HCT116 (cell line): ENCODE data around the gene H6PD. TPM values are rescaled to one million over a fixed set of nuclear protein-coding genes. Genes with fewer than 3 reads are reported as not detected.

Source experiments
- ATAC-seq: fragments of 200-7000 bp; cut with Tn5 transposase; 2 replicates; pipeline ENCODE4 v1.9.1; 2020; ENCODE audit warnings: mild to moderate bottlenecking, moderate library complexity
- BruUV-seq: library from RNA; stranded (reverse); fragments of 400-500 nt; replicated peaks from 2 replicates; lab custom pipeline; 2021; lab: Mats Ljungman, UMichigan
- CTCF ChIA-PET: fragments of 300-600 bp; sonication (Branson Sonifier 250); formaldehyde crosslinking; loops from one replicate; lab custom pipeline; 2021; ENCODE audit warnings: antibody characterized with exemption; lab: Charles Lee
- POLR2A ChIA-PET: fragments of 300-600, 350-600 bp; sonication (Branson Sonifier 250); formaldehyde crosslinking; loops from one replicate; lab custom pipeline; 2021; ENCODE audit warnings: antibody characterized with exemption; lab: Charles Lee
- RAD21 ChIA-PET, 2 experiments: fragments of 300-600 bp; sonication (Branson Sonifier 250); formaldehyde crosslinking; loops; one replicate each; lab custom pipeline; 2023; ENCODE audit warnings: low total read pairs in 2 of 2; ENCODE audit not compliant: uncharacterized antibody in 2 of 2, unreplicated experiment in 2 of 2, low non-redundant PET in 1 of 2; lab: Charles Lee
- DNase-seq: peaks from one replicate; pipeline ENCODE4 v3.0.0-alpha.2; 2010; ENCODE audit warnings: low read depth, low spot score
- H2AFZ ChIP-seq: fragments of 200-600 bp; shearing (Covaris generic), sonication (generic); 2 replicates; pipeline ENCODE4 v1.6.1; 2017; ENCODE audit warnings: low read depth, mixed run types, mixed read lengths, antibody characterized with exemption, low read length; ENCODE audit not compliant: poor library complexity, severe bottlenecking
- H3K27ac ChIP-seq: 2 replicates; pipeline ENCODE4 v1.5.1; 2012; ENCODE audit warnings: low read depth, low read length
- H3K27me3 ChIP-seq: fragments of 200-600 bp; sonication (generic); 2 replicates; pipeline ENCODE4 v1.6.1; 2016; ENCODE audit warnings: mixed run types, low read length, mixed read lengths; ENCODE audit not compliant: insufficient read depth
- H3K36me3 ChIP-seq, 2 experiments: fragments of 200-500 bp in 1 of 2; fragments of 200-600 bp in 1 of 2; sonication (Bioruptor generic) in 1 of 2; sonication (generic) in 1 of 2; 2 replicates each; pipeline versions ENCODE4 v1.5.1 to v1.6.1; 2014 to 2016; ENCODE audit warnings: low read length in 2 of 2, inconsistent platforms in 1 of 2, mixed read lengths in 1 of 2, mixed run types in 1 of 2; ENCODE audit not compliant: insufficient read depth in 2 of 2, control insufficient read depth in 1 of 2
- H3K4me1 ChIP-seq, 2 experiments: fragments of 200-600 bp in 1 of 2; sonication (generic) in 1 of 2; 2 replicates each; pipeline versions ENCODE4 v1.5.1 to v1.6.1; 2012 to 2017; ENCODE audit warnings: low read length in 2 of 2, inconsistent platforms in 1 of 2, mild to moderate bottlenecking in 1 of 2, mixed read lengths in 1 of 2, mixed run types in 1 of 2, moderate library complexity in 1 of 2; ENCODE audit not compliant: insufficient read depth in 2 of 2, control insufficient read depth in 1 of 2
- H3K4me2 ChIP-seq: fragments of 200-600 bp; sonication (generic); 2 replicates; pipeline ENCODE4 v1.6.1; 2017; ENCODE audit warnings: mixed run types, low read length, mixed read lengths
- H3K4me3 ChIP-seq, 2 experiments: fragments of 200-600 bp in 1 of 2; sonication (generic) in 1 of 2; replicated peaks in 1 of 2; 2 replicates each; pipeline ENCODE4 v1.5.1; 2011 to 2016; ENCODE audit warnings: low read length in 2 of 2, control low read depth in 1 of 2, low read depth in 1 of 2, mild to moderate bottlenecking in 1 of 2, mixed read lengths in 1 of 2, mixed run types in 1 of 2
- H3K79me2 ChIP-seq: fragments of 200-600 bp; sonication (generic); 2 replicates; pipeline ENCODE4 v1.6.1; 2017; ENCODE audit warnings: mild to moderate bottlenecking, mixed run types, low read length, moderate library complexity, mixed read lengths; ENCODE audit not compliant: insufficient read depth
- H3K9ac ChIP-seq: fragments of 200-600 bp; sonication (generic); 2 replicates; pipeline ENCODE4 v1.6.1; 2016; ENCODE audit warnings: low read length, mixed read lengths
- H3K9me2 ChIP-seq: fragments of 200-600 bp; sonication (generic), shearing (Covaris generic); 2 replicates; pipeline ENCODE4 v1.6.1; 2017; ENCODE audit warnings: mixed run types, mild to moderate bottlenecking, moderate library complexity; ENCODE audit not compliant: insufficient read depth
- H3K9me3 ChIP-seq, 2 experiments: fragments of 200-500 bp in 1 of 2; fragments of 200-600 bp in 1 of 2; sonication (Bioruptor generic) in 1 of 2; sonication (generic) in 1 of 2; 2 replicates each; pipeline ENCODE4 v1.6.1; 2014 to 2017; ENCODE audit warnings: low read length in 2 of 2, mixed read lengths in 2 of 2, inconsistent platforms in 1 of 2, low read depth in 1 of 2, mild to moderate bottlenecking in 1 of 2, mixed run types in 1 of 2, moderate library complexity in 1 of 2; ENCODE audit not compliant: control insufficient read depth in 1 of 2, insufficient read depth in 1 of 2
- H4K20me1 ChIP-seq: fragments of 200-600 bp; sonication (generic), shearing (Covaris generic); 2 replicates; pipeline ENCODE4 v1.6.1; 2017; ENCODE audit warnings: mixed run types, mild to moderate bottlenecking, moderate library complexity; ENCODE audit not compliant: insufficient read depth
- EZH2 ChIP-seq: fragments of 200-600 bp; sonication (generic); IDR thresholded peaks from 2 replicates; pipeline ENCODE4 v1.6.1; 2017; ENCODE audit warnings: antibody characterized with exemption, mixed run types
- EZH2phosphoT487 ChIP-seq: fragments of 200-600 bp; IDR thresholded peaks from 2 replicates; pipeline ENCODE4 v1.6.1; 2018; ENCODE audit warnings: antibody characterized with exemption, borderline replicate concordance
- FOSL1 ChIP-seq: IDR thresholded peaks from 2 replicates; pipeline ENCODE4 v1.6.1; 2012; ENCODE audit warnings: low read depth
- POLR2A ChIP-seq: IDR thresholded peaks from 2 replicates; pipeline ENCODE4 v1.7.0; 2011; ENCODE audit warnings: borderline replicate concordance; ENCODE audit not compliant: insufficient read depth, insufficient read length; ENCODE audit errors: extremely low read depth
- SRF ChIP-seq: IDR thresholded peaks from 2 replicates; pipeline ENCODE4 v1.6.1; 2012; ENCODE audit warnings: low read depth
- intact Hi-C: fragments of 100-400 bp; cut with micrococcal nuclease; formaldehyde crosslinking; loops from 2 replicates; pipeline ENCODE4 v1.10.0; 2022
- total RNA-seq: library from RNA; stranded (reverse); gene quantifications from one replicate; pipeline ENCODE4 v1.2.1, GENCODE V29; 2021; ENCODE audit not compliant: unreplicated experiment
- TF ChIP-seq, protein P1 (sequence below), 3 experiments: fragments of 200-600 bp in 1 of 3; sonication (generic) in 1 of 3; IDR thresholded peaks in 2 of 3; conservative IDR thresholded peaks in 1 of 3; 2 replicates each; pipeline ENCODE4 v1.5.1; 2012 to 2017; ENCODE audit warnings: low read depth in 2 of 3, low read length in 2 of 3, antibody characterized with exemption in 1 of 3, borderline replicate concordance in 1 of 3, control low read depth in 1 of 3, mild to moderate bottlenecking in 1 of 3, mixed read lengths in 1 of 3, mixed run types in 1 of 3, moderate library complexity in 1 of 3; ENCODE audit not compliant: insufficient read depth in 1 of 3
- TF ChIP-seq, protein P2 (sequence below): IDR thresholded peaks from 2 replicates; pipeline ENCODE4 v1.6.1; 2012
- TF ChIP-seq, protein P3 (sequence below): IDR thresholded peaks from 2 replicates; pipeline ENCODE4 v1.6.1; 2011; ENCODE audit warnings: mild to moderate bottlenecking, low read length, moderate library complexity; ENCODE audit not compliant: insufficient replicate concordance; ENCODE audit errors: extremely low read depth

The H6PD gene
- total RNA-seq, 1 experiment from 2014 or later: 16.2 TPM

DNA sequence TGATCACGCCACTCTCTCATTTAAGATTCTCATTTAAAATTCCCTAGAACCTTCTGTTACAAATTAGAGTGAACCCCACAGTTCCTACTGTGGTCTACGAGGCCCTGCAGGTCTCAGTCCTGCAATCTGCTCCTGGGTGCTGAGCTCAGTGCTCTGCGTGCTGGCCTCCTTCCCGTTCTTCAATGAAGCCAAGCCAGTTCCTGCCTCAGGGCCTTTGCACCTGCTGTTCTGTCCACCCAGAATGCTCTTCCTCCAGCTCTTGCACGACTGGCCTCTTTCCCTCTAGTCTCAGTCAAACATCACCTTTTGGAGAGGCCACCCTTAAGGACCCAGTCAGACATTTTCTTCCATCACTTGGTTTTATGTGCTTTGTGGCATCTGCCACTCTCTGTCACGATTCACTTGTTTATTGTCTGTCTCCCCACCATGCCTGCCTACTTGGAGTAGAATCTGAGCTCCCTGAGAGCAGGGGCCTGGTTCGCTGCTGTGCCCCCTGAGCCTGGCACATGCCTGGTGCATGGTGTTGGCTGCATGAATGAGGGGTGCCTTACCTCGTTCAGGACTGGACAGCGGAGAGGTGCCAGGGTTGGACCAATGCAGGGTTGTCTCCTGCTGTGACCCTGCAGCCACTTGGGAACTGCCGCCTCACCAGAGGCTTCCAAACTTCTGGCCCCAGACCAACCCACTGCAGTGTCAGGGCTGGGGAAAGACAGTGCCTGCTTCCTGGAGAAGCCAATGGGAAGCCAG is 9.7 kb upstream of the H6PD start:
- TF ChIP-seq, protein P1, sequence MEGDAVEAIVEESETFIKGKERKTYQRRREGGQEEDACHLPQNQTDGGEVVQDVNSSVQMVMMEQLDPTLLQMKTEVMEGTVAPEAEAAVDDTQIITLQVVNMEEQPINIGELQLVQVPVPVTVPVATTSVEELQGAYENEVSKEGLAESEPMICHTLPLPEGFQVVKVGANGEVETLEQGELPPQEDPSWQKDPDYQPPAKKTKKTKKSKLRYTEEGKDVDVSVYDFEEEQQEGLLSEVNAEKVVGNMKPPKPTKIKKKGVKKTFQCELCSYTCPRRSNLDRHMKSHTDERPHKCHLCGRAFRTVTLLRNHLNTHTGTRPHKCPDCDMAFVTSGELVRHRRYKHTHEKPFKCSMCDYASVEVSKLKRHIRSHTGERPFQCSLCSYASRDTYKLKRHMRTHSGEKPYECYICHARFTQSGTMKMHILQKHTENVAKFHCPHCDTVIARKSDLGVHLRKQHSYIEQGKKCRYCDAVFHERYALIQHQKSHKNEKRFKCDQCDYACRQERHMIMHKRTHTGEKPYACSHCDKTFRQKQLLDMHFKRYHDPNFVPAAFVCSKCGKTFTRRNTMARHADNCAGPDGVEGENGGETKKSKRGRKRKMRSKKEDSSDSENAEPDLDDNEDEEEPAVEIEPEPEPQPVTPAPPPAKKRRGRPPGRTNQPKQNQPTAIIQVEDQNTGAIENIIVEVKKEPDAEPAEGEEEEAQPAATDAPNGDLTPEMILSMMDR (IDR thresholded peaks at IDR 0.05 in 2 of 3, conservative IDR thresholded peaks at IDR 0.05 in 1 of 3; ENCODE audit: borderline replicate concordance in 1 of 3, insufficient read depth in 1 of 3, low read depth in 2 of 3, low read length in 2 of 3): no peak
- TF ChIP-seq SRF: no peak
- TF ChIP-seq POLR2A: no peak
- TF ChIP-seq, protein P2, sequence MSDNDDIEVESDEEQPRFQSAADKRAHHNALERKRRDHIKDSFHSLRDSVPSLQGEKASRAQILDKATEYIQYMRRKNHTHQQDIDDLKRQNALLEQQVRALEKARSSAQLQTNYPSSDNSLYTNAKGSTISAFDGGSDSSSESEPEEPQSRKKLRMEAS: no peak
- TF ChIP-seq, protein P3, sequence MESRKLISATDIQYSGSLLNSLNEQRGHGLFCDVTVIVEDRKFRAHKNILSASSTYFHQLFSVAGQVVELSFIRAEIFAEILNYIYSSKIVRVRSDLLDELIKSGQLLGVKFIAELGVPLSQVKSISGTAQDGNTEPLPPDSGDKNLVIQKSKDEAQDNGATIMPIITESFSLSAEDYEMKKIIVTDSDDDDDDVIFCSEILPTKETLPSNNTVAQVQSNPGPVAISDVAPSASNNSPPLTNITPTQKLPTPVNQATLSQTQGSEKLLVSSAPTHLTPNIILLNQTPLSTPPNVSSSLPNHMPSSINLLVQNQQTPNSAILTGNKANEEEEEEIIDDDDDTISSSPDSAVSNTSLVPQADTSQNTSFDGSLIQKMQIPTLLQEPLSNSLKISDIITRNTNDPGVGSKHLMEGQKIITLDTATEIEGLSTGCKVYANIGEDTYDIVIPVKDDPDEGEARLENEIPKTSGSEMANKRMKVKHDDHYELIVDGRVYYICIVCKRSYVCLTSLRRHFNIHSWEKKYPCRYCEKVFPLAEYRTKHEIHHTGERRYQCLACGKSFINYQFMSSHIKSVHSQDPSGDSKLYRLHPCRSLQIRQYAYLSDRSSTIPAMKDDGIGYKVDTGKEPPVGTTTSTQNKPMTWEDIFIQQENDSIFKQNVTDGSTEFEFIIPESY: no peak
- no peak for TF ChIP-seq EZH2phosphoT487
- TF ChIP-seq FOSL1: no peak
- no peak for TF ChIP-seq EZH2
- RAD21 ChIA-PET: no interaction called here
- Histone ChIP-seq H3K9ac (no peak overlapping the region), H3K4me3 (no peak overlapping the region), H3K9me3 (no peaks in the 10 kb centered on the region), H3K9me2 (no peaks in the 10 kb centered on the region), H3K27me3 (no peaks in the 10 kb centered on the region), H3K36me3 (no peaks in the 10 kb centered on the region), H3K4me2 (no peak overlapping the region), H3K79me2 (no peaks in the 10 kb centered on the region), H2AFZ (no peak overlapping the region), H3K4me1 (peaks cover 0 to 7% of the 10 kb centered on the region in 2 experiments; a peak in 2 of 4 replicates), H4K20me1 (no peaks in the 10 kb centered on the region), H3K27ac (no peak overlapping the region)
- ATAC-seq (no peak), DNase-seq (no peak)
- intact Hi-C loops: no loop called here
- no TSS peak for BruUV-seq
- CTCF ChIA-PET: no interaction called here
- POLR2A ChIA-PET: no interaction called here
